WTC11 (cell line): Measurements from ENCODE around the gene BABAM2. TPM values are rescaled to one million over a fixed set of nuclear protein-coding genes. Genes with fewer than 3 reads are reported as not detected.

Experiments
- ATAC-seq: fragments of 200-7000 bp; cut with Tn5 transposase; 2 replicates; pipeline ENCODE4 v1.10.0; 2021; ENCODE audit warnings: mild to moderate bottlenecking, moderate library complexity
- CTCF ChIA-PET: fragments of 300-600 bp; sonication (Branson Sonifier 250); formaldehyde crosslinking; loops from one replicate; lab custom pipeline; 2021; ENCODE audit warnings: antibody characterized with exemption; lab: Charles Lee
- POLR2A ChIA-PET: fragments of 350-600 bp; sonication (Branson Sonifier 250); formaldehyde crosslinking; loops from one replicate; lab custom pipeline; 2021; ENCODE audit warnings: antibody characterized with exemption; lab: Charles Lee
- DNase-seq: peaks from one replicate; pipeline ENCODE4 v3.0.0; 2021; ENCODE audit warnings: low spot score
- H3K27ac Mint-ChIP-seq: 2 replicates; pipeline ENCODE4 v1.8.0; 2021; ENCODE audit warnings: mixed read lengths
- H3K27me3 Mint-ChIP-seq: 2 replicates; pipeline ENCODE4 v1.8.0; 2021; ENCODE audit warnings: low read depth, mild to moderate bottlenecking, moderate library complexity, mixed read lengths
- H3K36me3 Mint-ChIP-seq: 2 replicates; pipeline ENCODE4 v1.8.0; 2021; ENCODE audit warnings: mixed read lengths
- H3K4me1 Mint-ChIP-seq: 2 replicates; pipeline ENCODE4 v1.8.0; 2022; ENCODE audit warnings: mixed read lengths
- H3K4me3 Mint-ChIP-seq: 2 replicates; pipeline ENCODE4 v1.8.0; 2021; ENCODE audit warnings: mild to moderate bottlenecking, moderate library complexity, mixed read lengths
- H3K9me3 Mint-ChIP-seq: 2 replicates; pipeline ENCODE4 v1.8.0; 2021; ENCODE audit warnings: mixed read lengths
- CDX4 ChIP-seq: fragments of 250-450 bp; sonication (Bioruptor Pico); IDR thresholded peaks from 2 replicates; pipeline ENCODE4 v1.9.0; 2021; ENCODE audit warnings: moderate library complexity, mild to moderate bottlenecking, inconsistent platforms, borderline replicate concordance
- E2F4 ChIP-seq: sonication (generic); formaldehyde crosslinking; IDR thresholded peaks from 2 replicates; pipeline ENCODE4 v1.8.1; 2022; ENCODE audit warnings: low read depth, mild to moderate bottlenecking, moderate library complexity, missing genetic modification reagents, borderline replicate concordance
- ETV6 ChIP-seq: sonication (generic); formaldehyde crosslinking; IDR thresholded peaks from 2 replicates; pipeline ENCODE4 v1.8.1; 2022; ENCODE audit warnings: mild to moderate bottlenecking, missing genetic modification reagents
- JAZF1 ChIP-seq: fragments of 250-450 bp; sonication (Bioruptor Pico); IDR thresholded peaks from 2 replicates; pipeline ENCODE4 v1.9.0; 2021; ENCODE audit warnings: moderate library complexity, mild to moderate bottlenecking, inconsistent platforms
- MYBL2 ChIP-seq: sonication (generic); formaldehyde crosslinking; IDR thresholded peaks from 2 replicates; pipeline ENCODE4 v1.8.1; 2023; ENCODE audit warnings: mild to moderate bottlenecking, moderate library complexity, missing genetic modification reagents
- NR2C2 ChIP-seq: sonication (generic); formaldehyde crosslinking; IDR thresholded peaks from 2 replicates; pipeline ENCODE4 v1.8.0; 2022; ENCODE audit warnings: mild to moderate bottlenecking, missing genetic modification reagents
- RELA ChIP-seq: sonication (generic); formaldehyde crosslinking; IDR thresholded peaks from 2 replicates; pipeline ENCODE4 v1.8.1; 2022; ENCODE audit warnings: missing genetic modification reagents, mild to moderate bottlenecking, borderline replicate concordance
- TP53 ChIP-seq: sonication (generic); formaldehyde crosslinking; IDR thresholded peaks from 2 replicates; pipeline ENCODE4 v1.8.1; 2023; ENCODE audit warnings: mild to moderate bottlenecking, missing genetic modification reagents
- ZBTB21 ChIP-seq: sonication (generic); formaldehyde crosslinking; IDR thresholded peaks from 2 replicates; pipeline ENCODE4 v1.8.1; 2023; ENCODE audit warnings: mild to moderate bottlenecking, missing genetic modification reagents, borderline replicate concordance
- ZNF138 ChIP-seq: sonication (generic); formaldehyde crosslinking; conservative IDR thresholded peaks from 2 replicates; pipeline ENCODE4 v1.8.1; 2022; ENCODE audit warnings: mild to moderate bottlenecking, moderate library complexity, missing genetic modification reagents
- ZNF219 ChIP-seq: sonication (generic); formaldehyde crosslinking; IDR thresholded peaks from 2 replicates; pipeline ENCODE4 v1.8.0; 2023; ENCODE audit warnings: missing genetic modification reagents, mild to moderate bottlenecking, borderline replicate concordance
- ZNF232 ChIP-seq: sonication (generic); formaldehyde crosslinking; IDR thresholded peaks from 2 replicates; pipeline ENCODE4 v1.8.0; 2022; ENCODE audit warnings: mild to moderate bottlenecking, missing genetic modification reagents
- ZNF317 ChIP-seq: sonication (generic); formaldehyde crosslinking; IDR thresholded peaks from 2 replicates; pipeline ENCODE4 v1.8.1; 2023; ENCODE audit warnings: low read depth, mild to moderate bottlenecking, moderate library complexity, missing genetic modification reagents, borderline replicate concordance
- ZNF396 ChIP-seq: fragments of 250-450 bp; sonication (Bioruptor Pico); IDR thresholded peaks from 2 replicates; pipeline ENCODE4 v1.8.0; 2021; ENCODE audit warnings: mild to moderate bottlenecking, moderate library complexity, borderline replicate concordance
- ZNF532 ChIP-seq: fragments of 250-450 bp; sonication (Bioruptor Pico); IDR thresholded peaks from 2 replicates; pipeline ENCODE4 v1.9.0; 2021; ENCODE audit warnings: mild to moderate bottlenecking, borderline replicate concordance
- total RNA-seq: library from RNA; stranded (reverse); gene quantifications from 3 replicates; pipeline ENCODE4 v1.2.3, GENCODE V29; 2021
- TF ChIP-seq, protein P1 (sequence below): fragments of 200-600 bp; IDR thresholded peaks from 2 replicates; pipeline ENCODE4 v1.8.0; 2022; ENCODE audit warnings: antibody characterized with exemption
- TF ChIP-seq, protein P2 (sequence below): fragments of 250-450 bp; sonication (Bioruptor Pico); conservative IDR thresholded peaks from 2 replicates; pipeline ENCODE4 v1.9.0; 2021; ENCODE audit warnings: mild to moderate bottlenecking
- TF ChIP-seq, protein P3 (sequence below): sonication (generic); formaldehyde crosslinking; IDR thresholded peaks from 2 replicates; pipeline ENCODE4 v1.8.0; 2022; ENCODE audit warnings: mild to moderate bottlenecking, missing genetic modification reagents

Gene BABAM2
- total RNA-seq, 1 experiment from 2014 or later: 16.5 TPM

- TF ChIP-seq, protein P1, sequence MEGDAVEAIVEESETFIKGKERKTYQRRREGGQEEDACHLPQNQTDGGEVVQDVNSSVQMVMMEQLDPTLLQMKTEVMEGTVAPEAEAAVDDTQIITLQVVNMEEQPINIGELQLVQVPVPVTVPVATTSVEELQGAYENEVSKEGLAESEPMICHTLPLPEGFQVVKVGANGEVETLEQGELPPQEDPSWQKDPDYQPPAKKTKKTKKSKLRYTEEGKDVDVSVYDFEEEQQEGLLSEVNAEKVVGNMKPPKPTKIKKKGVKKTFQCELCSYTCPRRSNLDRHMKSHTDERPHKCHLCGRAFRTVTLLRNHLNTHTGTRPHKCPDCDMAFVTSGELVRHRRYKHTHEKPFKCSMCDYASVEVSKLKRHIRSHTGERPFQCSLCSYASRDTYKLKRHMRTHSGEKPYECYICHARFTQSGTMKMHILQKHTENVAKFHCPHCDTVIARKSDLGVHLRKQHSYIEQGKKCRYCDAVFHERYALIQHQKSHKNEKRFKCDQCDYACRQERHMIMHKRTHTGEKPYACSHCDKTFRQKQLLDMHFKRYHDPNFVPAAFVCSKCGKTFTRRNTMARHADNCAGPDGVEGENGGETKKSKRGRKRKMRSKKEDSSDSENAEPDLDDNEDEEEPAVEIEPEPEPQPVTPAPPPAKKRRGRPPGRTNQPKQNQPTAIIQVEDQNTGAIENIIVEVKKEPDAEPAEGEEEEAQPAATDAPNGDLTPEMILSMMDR: no peak
- TF ChIP-seq NR2C2 (CRISPR knock-in tag): no peak
These were observed 47.6 kb upstream of the BABAM2 start (continued) for GRCh38 chr2:27842894-27843293.

- H3K27me3 Mint-ChIP-seq: no peaks in the 10 kb centered on the region; the same call in 1 of the 2 replicates
- no peak overlapping the region for H3K4me3 Mint-ChIP-seq
- no peak for ATAC-seq
- CTCF ChIA-PET: interaction anchor here (0.7 kb wide), 1 partner anchor 170 kb away, joined by 4 read pairs; no protein-coding TSS in a partner anchor
- no peaks in the 10 kb centered on the region for H3K4me1 Mint-ChIP-seq
- no peaks in the 10 kb centered on the region for H3K9me3 Mint-ChIP-seq
- H3K27ac Mint-ChIP-seq: no peak overlapping the region
- no peaks in the 10 kb centered on the region for H3K36me3 Mint-ChIP-seq
- POLR2A ChIA-PET: no interaction called here
- DNase-seq: no peak
- no peak for TF ChIP-seq MYBL2 (CRISPR knock-in tag)
- TF ChIP-seq ZBTB21 (CRISPR knock-in tag): no peak
- no peak for TF ChIP-seq ZNF396 (CRISPR knock-in tag)
- TF ChIP-seq E2F4 (CRISPR knock-in tag): no peak
- TF ChIP-seq ZNF317: no peak
- TF ChIP-seq NR2C2 (CRISPR knock-in tag): no peak
- TF ChIP-seq, protein P2, sequence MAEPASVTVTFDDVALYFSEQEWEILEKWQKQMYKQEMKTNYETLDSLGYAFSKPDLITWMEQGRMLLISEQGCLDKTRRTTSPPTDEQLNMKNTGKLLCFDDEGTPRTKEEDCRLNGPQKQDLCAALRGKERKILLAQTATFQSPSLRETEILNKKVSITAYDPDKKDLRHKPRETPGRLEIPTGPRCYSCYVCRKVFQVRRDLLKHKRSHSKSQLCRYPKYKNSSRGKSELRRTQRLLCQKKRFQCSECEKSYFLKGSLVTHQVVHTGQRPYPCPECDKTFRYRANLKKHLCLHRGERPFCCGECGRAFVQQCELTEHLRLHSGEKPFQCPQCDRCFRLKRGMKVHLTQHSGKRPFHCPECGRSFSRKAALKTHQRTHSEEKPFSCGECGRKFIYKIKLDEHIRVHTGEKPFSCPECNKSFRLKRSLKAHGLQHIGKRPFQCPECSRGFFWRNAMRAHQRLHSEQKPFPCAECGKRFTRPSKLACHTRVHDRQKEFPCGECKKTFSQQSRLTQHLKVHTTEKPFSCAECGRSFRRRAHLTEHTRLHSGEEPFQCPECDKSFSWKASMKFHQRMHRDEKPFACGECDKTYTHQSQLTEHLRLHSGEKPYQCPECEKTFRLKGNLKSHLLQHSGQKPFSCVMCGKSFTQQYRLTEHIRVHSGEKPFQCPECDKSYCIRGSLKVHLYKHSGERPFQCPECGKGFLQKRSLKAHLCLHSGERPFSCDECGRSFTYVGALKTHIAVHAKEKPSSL (CRISPR knock-in tag): no peak
- TF ChIP-seq, all 79 proteins: peak for 0
These were observed 46.5 kb upstream of the BABAM2 start for GRCh38 chr2:27843992-27844391.

GRCh38 chr2:27844821-27845255 lies 45.7 kb upstream of the BABAM2 start:
- ATAC-seq (no peak), DNase-seq (no peak)
- Mint-ChIP-seq H3K4me1 (no peaks in the 10 kb centered on the region), H3K36me3 (no peaks in the 10 kb centered on the region), H3K27ac (no peak overlapping the region; the same call in 1 of the 2 replicates), H3K4me3 (no peak overlapping the region), H3K27me3 (no peaks in the 10 kb centered on the region; the same call in 1 of the 2 replicates), H3K9me3 (no peaks in the 10 kb centered on the region)
- ChIA-PET POLR2A (interaction anchor here (0.6 kb wide), 1 partner anchor 1793 kb away, joined by 3 read pairs; no protein-coding TSS in a partner anchor), CTCF (interaction anchor here (1.2 kb wide), 1 partner anchor 141 kb away, joined by 3 read pairs; no protein-coding TSS in a partner anchor)
- no peak for TF ChIP-seq ETV6 (CRISPR knock-in tag)
- TF ChIP-seq, protein P2 (CRISPR knock-in tag): no peak
- no peak for TF ChIP-seq TP53 (CRISPR knock-in tag)
- TF ChIP-seq ZNF138: no peak
- no peak for TF ChIP-seq ZNF219 (CRISPR knock-in tag)
- TF ChIP-seq, protein P3, sequence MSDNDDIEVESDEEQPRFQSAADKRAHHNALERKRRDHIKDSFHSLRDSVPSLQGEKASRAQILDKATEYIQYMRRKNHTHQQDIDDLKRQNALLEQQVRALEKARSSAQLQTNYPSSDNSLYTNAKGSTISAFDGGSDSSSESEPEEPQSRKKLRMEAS (CRISPR knock-in tag): no peak
- no peak for TF ChIP-seq ZNF532
- no peak for TF ChIP-seq ZBTB21 (CRISPR knock-in tag)
- no peak for TF ChIP-seq CDX4 (CRISPR knock-in tag)
- no peak for TF ChIP-seq MYBL2 (CRISPR knock-in tag)
- TF ChIP-seq ZNF232 (CRISPR knock-in tag): no peak
- TF ChIP-seq RELA (CRISPR knock-in tag): no peak
- TF ChIP-seq JAZF1: no peak
